Measurements from ENCODE around the gene KAZALD1. TPM values are rescaled to one million over a fixed set of nuclear protein-coding genes. Genes with fewer than 3 reads are reported as not detected.

Gene KAZALD1
- total and polyA plus RNA-seq, 8 donors = 0.19 to 1.6 (median 1.0) TPM

DNA sequence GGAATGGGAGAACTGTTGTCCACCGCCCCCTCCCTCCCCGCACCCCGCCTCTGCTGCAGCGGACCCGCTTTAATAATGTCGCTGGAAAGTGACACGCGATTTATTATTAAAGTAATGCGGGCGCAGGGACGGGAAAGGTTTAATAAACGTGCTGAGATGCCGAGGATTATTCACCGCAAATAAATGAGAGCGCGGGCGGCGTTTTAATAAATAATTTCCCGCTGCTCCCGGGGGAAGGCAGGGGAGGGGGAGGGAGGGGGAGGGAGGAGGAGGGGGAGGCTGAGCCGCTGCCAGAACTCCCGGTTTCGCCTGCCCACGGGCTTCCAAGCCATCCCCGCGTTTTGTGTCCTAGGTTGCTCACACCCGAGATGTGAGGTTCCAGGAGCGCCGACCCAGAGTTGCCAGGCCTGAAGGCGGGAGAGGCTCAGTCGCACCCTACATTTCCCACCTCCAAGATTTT is 5.1 kb downstream of the KAZALD1 start:
- peak overlapping the region; percentile 34 to 62 (median 46) for H3K4me3 ChIP-seq
- H3K9me3 ChIP-seq = no peaks in the 10 kb centered on the region
- no peaks in the 10 kb centered on the region for H3K27me3 ChIP-seq
- H3K4me1 ChIP-seq = peaks cover 4 to 11% (median 6%) of the 10 kb centered on the region in 3 donors
- peak in 1 of 6 donors; percentile 37 for DNase-seq
- no peaks in the 10 kb centered on the region for H3K36me3 ChIP-seq
- peak; percentile 21 to 29 (median 26) for ATAC-seq
- no peak overlapping the region for H3K27ac ChIP-seq
- intact Hi-C loops (cut with DNase I) = no loop called here
- WGBS, 2 donors = 1% methylated on average over 30 to 31 of the region's 31 CpGs
- FAIRE-seq = no peak
- TF ChIP-seq, protein P1, sequence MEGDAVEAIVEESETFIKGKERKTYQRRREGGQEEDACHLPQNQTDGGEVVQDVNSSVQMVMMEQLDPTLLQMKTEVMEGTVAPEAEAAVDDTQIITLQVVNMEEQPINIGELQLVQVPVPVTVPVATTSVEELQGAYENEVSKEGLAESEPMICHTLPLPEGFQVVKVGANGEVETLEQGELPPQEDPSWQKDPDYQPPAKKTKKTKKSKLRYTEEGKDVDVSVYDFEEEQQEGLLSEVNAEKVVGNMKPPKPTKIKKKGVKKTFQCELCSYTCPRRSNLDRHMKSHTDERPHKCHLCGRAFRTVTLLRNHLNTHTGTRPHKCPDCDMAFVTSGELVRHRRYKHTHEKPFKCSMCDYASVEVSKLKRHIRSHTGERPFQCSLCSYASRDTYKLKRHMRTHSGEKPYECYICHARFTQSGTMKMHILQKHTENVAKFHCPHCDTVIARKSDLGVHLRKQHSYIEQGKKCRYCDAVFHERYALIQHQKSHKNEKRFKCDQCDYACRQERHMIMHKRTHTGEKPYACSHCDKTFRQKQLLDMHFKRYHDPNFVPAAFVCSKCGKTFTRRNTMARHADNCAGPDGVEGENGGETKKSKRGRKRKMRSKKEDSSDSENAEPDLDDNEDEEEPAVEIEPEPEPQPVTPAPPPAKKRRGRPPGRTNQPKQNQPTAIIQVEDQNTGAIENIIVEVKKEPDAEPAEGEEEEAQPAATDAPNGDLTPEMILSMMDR (IDR thresholded peaks at IDR 0.05) = no peak

DNA sequence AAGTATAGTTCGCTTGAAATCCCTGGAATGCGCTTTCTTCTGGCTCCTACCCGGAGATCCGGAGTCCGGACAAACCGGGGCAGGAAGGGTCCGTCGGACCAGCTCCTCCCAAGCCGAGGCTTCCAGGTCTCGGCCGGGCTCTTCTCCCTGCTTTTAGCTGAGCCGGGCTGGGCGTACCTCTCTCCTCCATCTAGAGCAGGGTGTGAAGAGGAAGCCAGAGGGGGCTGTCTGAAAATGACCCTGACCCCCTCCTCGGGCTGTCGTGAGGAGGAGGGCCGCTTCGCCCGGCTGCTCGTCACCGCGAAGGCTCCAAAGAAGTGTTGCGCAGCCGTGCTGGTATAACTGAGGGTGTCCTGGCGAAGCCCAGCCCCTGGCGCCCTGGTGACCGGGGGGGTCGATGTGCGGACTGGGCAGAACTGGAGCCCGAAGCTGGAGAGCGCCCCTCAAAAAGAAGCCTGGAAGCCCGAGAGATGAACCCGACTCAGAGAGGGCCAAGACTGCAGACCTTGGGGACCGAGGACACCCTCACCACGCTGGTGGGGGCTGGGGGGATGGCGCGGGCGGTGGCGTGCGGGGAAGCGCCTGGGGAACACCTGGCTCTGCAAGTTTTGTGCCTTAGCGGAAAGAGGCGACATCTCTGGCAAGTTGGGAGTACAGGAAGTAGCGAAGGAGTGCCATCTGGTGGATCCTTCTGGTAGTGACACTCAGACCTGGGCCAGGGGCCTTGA is 5.7 kb downstream of the KAZALD1 start:
- DNase-seq = peak; percentile 69 to 86 (median 78)
- intact Hi-C loops (cut with DNase I) = no loop called here
- TF ChIP-seq, protein P1 (IDR thresholded peaks at IDR 0.05) = peak; percentile 77 to 87 (median 86)
- Histone ChIP-seq H3K27me3 (no peaks in the 10 kb centered on the region), H3K4me1 (peaks cover 4 to 11% (median 5%) of the 10 kb centered on the region in 3 donors), H3K9me3 (no peaks in the 10 kb centered on the region), H3K4me3 (peak overlapping the region; percentile 34 to 62 (median 46)), H3K36me3 (no peaks in the 10 kb centered on the region), H3K27ac (no peak overlapping the region)
- ATAC-seq = peak; percentile 80 to 88 (median 82)
- WGBS, 2 donors = 1% methylated on average over 43 of the region's 43 CpGs
- FAIRE-seq = no peak

DNA sequence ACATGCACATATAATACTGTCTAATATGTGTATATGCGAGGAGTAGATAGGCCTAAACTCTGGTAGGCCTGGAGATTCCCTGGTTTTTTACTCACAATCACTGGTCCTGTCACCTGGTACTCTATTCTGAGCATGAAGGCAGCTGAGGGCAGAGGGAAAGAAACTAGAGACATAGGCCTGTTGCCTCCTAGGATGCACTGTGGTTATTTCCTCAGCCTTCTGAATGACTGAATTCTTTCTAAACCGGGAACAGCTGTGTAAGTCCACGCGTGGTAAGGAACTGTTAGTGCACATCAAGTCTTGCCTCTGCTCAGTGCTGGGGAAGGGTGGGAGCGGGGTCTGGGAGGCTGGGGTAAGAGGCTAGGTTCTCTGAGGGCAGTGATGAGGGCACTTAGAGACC is 7.7 kb downstream of the KAZALD1 start:
- DNase-seq (no peak), FAIRE-seq (no peak), ATAC-seq (no peak)
- Histone ChIP-seq H3K9me3 (no peaks in the 10 kb centered on the region), H3K36me3 (no peaks in the 10 kb centered on the region), H3K27ac (no peak overlapping the region), H3K27me3 (no peaks in the 10 kb centered on the region), H3K4me3 (no peak overlapping the region), H3K4me1 (peaks cover 0 to 8% (median 0%) of the 10 kb centered on the region in 3 donors)
- 82 to 85% methylated on average over 5 of the region's 5 CpGs for WGBS, 2 donors
- intact Hi-C loops (cut with DNase I) = no loop called here
- TF ChIP-seq, protein P1 (IDR thresholded peaks at IDR 0.05) = no peak

DNA sequence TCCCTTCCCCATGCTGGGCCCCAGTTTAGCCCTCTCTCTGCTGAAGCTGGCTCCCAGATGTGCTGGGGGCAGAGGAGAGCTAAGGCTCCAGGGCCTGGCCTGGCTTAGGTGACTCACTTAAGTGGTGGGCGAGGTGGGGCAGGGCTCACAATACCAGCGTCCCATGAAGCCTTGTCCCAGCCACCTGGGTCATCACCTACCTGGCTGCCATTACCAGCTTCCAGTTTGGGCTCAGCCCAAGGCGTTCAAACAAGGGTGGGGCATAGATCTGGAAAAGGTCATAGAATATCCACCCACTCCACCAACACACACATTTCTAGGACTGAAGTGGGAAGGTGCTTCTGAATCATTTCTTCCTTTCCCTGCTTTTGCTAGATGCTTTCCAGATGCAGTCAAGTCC is 8.3 kb downstream of the KAZALD1 start:
- WGBS, 2 donors = 69 to 89% methylated on average over 3 of the region's 3 CpGs
- Histone ChIP-seq H3K4me1 (peaks cover 0 to 8% (median 0%) of the 10 kb centered on the region in 3 donors), H3K9me3 (no peaks in the 10 kb centered on the region), H3K27me3 (no peaks in the 10 kb centered on the region), H3K36me3 (no peaks in the 10 kb centered on the region), H3K27ac (no peak overlapping the region), H3K4me3 (no peak overlapping the region)
- no peak for FAIRE-seq
- no peak for DNase-seq
- intact Hi-C loops (cut with DNase I) = no loop called here
- no peak for ATAC-seq
- TF ChIP-seq, protein P1 (IDR thresholded peaks at IDR 0.05) = no peak
